GM21390 (cell line): ENCODE measurements around the gene SPTB.

Source experiments
- ATAC-seq: cut with Tn5 transposase; IDR thresholded peaks from one replicate; pipeline ENCODE4 v1.9.1; 2021; ENCODE audit not compliant: unreplicated experiment

Gene SPTB

GRCh38 chr14:64717870-64718269, 161.8 kb downstream of the SPTB start:
- ATAC-seq = no peak

- no peak for ATAC-seq
These were observed 163.9 kb downstream of the SPTB start for GRCh38 chr14:64715628-64716412.

GRCh38 chr14:64715146-64715627, 164.5 kb downstream of the SPTB start:
- ATAC-seq = no peak

GRCh38 chr14:64714432-64715025, 165.2 kb downstream of the SPTB start:
- ATAC-seq = no peak

GRCh38 chr14:64713677-64714076, 166.0 kb downstream of the SPTB start:
- ATAC-seq = no peak

- ATAC-seq = no peak
These were observed 168.7 kb downstream of the SPTB start for GRCh38 chr14:64711039-64711438.

- ATAC-seq = no peak
These were observed 170.6 kb downstream of the SPTB start for GRCh38 chr14:64709126-64709525.

- ATAC-seq = no peak
These were observed 171.3 kb downstream of the SPTB start for GRCh38 chr14:64708148-64709004.

- ATAC-seq = no peak
These were observed 172.0 kb downstream of the SPTB start for GRCh38 chr14:64707661-64708060.

- ATAC-seq = no peak
These were observed 173.0 kb downstream of the SPTB start for GRCh38 chr14:64706593-64707193.

- no peak for ATAC-seq
These were observed 173.6 kb downstream of the SPTB start for GRCh38 chr14:64706119-64706592.

GRCh38 chr14:64705381-64706118, 174.2 kb downstream of the SPTB start:
- ATAC-seq = no peak

GRCh38 chr14:64704743-64705380, 174.8 kb downstream of the SPTB start:
- no peak for ATAC-seq

- ATAC-seq = no peak
These were observed 175.5 kb downstream of the SPTB start, which contains the start of gene PLEKHG3 for GRCh38 chr14:64704143-64704742. Gene PLEKHG3 (plus strand): TSS chr14:64704424. CDS start chr14:64727632, 23,208 bp downstream.

GRCh38 chr14:64703395-64704142, 176.1 kb downstream of the SPTB start:
- no peak for ATAC-seq

- no peak for ATAC-seq
These were observed 177.0 kb downstream of the SPTB start for GRCh38 chr14:64702493-64703394.

- no peak for ATAC-seq
These were observed 178.0 kb downstream of the SPTB start for GRCh38 chr14:64701660-64702059.

- no peak for ATAC-seq
These were observed 178.8 kb downstream of the SPTB start for GRCh38 chr14:64700894-64701293.
